Fibroblast of mammary gland (primary cell): Measurements from ENCODE around the gene PIK3C2G.
A peak's percentile ranks its signal among the peaks of the same experiment; 100 is the strongest.

ENCODE experiments used
- DNase-seq: peaks from one replicate; pipeline ENCODE4 v3.0.0-alpha.2; 2010; ENCODE audit warnings: low read depth
- H3K4me3 ChIP-seq: 2 replicates; pipeline ENCODE4 v1.5.1; 2011; ENCODE audit warnings: low read depth, mild to moderate bottlenecking, low read length, moderate library complexity; ENCODE audit not compliant: control insufficient read depth
- CTCF ChIP-seq: conservative IDR thresholded peaks from 2 replicates; pipeline ENCODE4 v1.5.1; 2011; ENCODE audit warnings: low read depth, low read length, inconsistent platforms; ENCODE audit not compliant: control insufficient read depth, insufficient read depth

Gene PIK3C2G

GRCh38 chr12:18424857-18425256 is 163.5 kb downstream of the PIK3C2G start:
- DNase-seq, result no peak
- TF ChIP-seq CTCF, result no peak
- H3K4me3 ChIP-seq, result no peak overlapping the region

GRCh38 chr12:18427520-18427919 is 166.2 kb downstream of the PIK3C2G start:
- no peak for TF ChIP-seq CTCF

GRCh38 chr12:18428416-18428815 is 167.1 kb downstream of the PIK3C2G start:
- DNase-seq, result no peak
- no peak overlapping the region for H3K4me3 ChIP-seq
- no peak for TF ChIP-seq CTCF

More at GRCh38 chr12:18427520-18427919, 166.2 kb downstream of the PIK3C2G start:
- no peak overlapping the region for H3K4me3 ChIP-seq
- no peak for DNase-seq

GRCh38 chr12:18429366-18429765 is 168.0 kb downstream of the PIK3C2G start:
- DNase-seq, result no peak
- no peak overlapping the region for H3K4me3 ChIP-seq
- no peak for TF ChIP-seq CTCF

GRCh38 chr12:18430425-18431048 is 169.2 kb downstream of the PIK3C2G start:
- peak; percentile 71 for DNase-seq
- no peak overlapping the region for H3K4me3 ChIP-seq
- peak; percentile 99 for TF ChIP-seq CTCF

- H3K4me3 ChIP-seq, result no peak overlapping the region
- TF ChIP-seq CTCF, result no peak
- no peak for DNase-seq
These were observed 170.5 kb downstream of the PIK3C2G start for GRCh38 chr12:18431771-18432170.

- TF ChIP-seq CTCF, result no peak
- no peak overlapping the region for H3K4me3 ChIP-seq
- no peak for DNase-seq
These were observed 170.9 kb downstream of the PIK3C2G start for GRCh38 chr12:18432206-18432605.
